B cell (primary cell): Measurements from ENCODE around the gene NUPR2. TPM values are rescaled to one million over a fixed set of nuclear protein-coding genes. Genes with fewer than 3 reads are reported as not detected.

Experiments
- ATAC-seq: fragments of 200-7000 bp; cut with Tn5 transposase; one replicate; pipeline ENCODE4 v1.10.0; 2021; ENCODE audit warnings: low read depth, mild to moderate bottlenecking, moderate number of reproducible peaks, moderate library complexity
- CTCF ChIA-PET: fragments of 350-600 bp; sonication (Branson Sonifier 250); formaldehyde crosslinking; loops from one replicate; lab custom pipeline; 2021; ENCODE audit warnings: antibody characterized with exemption, inconsistent platforms; lab: Charles Lee
- POLR2A ChIA-PET: fragments of 350-600 bp; sonication (Branson Sonifier 250); formaldehyde crosslinking; loops from one replicate; lab custom pipeline; 2021; ENCODE audit warnings: antibody characterized with exemption; lab: Charles Lee
- DNase-seq: peaks from one replicate; pipeline ENCODE4 v3.0.0; 2013
- H2AFZ ChIP-seq: 2 replicates; pipeline ENCODE4 v1.6.1; 2012; ENCODE audit warnings: mild to moderate bottlenecking, low read depth, low read length; ENCODE audit not compliant: insufficient read depth, poor library complexity, severe bottlenecking
- H3K27ac ChIP-seq, 2 donors: 1 replicate in 1 of 2; 2 replicates in 1 of 2; pipeline ENCODE4 v1.5.1; 2012 to 2013; ENCODE audit warnings: low read length in 2 of 2, mild to moderate bottlenecking in 2 of 2, moderate library complexity in 1 of 2
- H3K27me3 ChIP-seq, 4 experiments: fragments of 200-600 bp in 1 of 4; sonication (generic) in 1 of 4; replicated peaks in 1 of 4; 1 replicate in 2 of 4; 2 replicates in 2 of 4; pipeline versions ENCODE4 v1.6.1 to v1.7.0; 2013 to 2016; ENCODE audit warnings: low read length in 3 of 4, mild to moderate bottlenecking in 2 of 4, mixed read lengths in 1 of 4, moderate library complexity in 1 of 4; ENCODE audit not compliant: insufficient read depth in 4 of 4, control insufficient read depth in 3 of 4; ENCODE audit errors: control extremely low read depth in 1 of 4
- H3K36me3 ChIP-seq, 2 experiments: replicated peaks in 1 of 2; 1 replicate in 1 of 2; 2 replicates in 1 of 2; pipeline versions ENCODE4 v1.6.1 to v1.7.1; 2013; ENCODE audit warnings: low read length in 1 of 2; ENCODE audit not compliant: insufficient read depth in 2 of 2, control insufficient read depth in 1 of 2; ENCODE audit errors: control extremely low read depth in 1 of 2, extremely low read depth in 1 of 2
- H3K4me1 ChIP-seq, 2 donors: fragments of 200-600 bp in 1 of 2; sonication (generic) in 1 of 2; 1 replicate in 1 of 2; 2 replicates in 1 of 2; pipeline versions ENCODE4 v1.5.1 to v1.6.1; 2013 to 2017; ENCODE audit warnings: low read length in 2 of 2; ENCODE audit not compliant: control insufficient read depth in 2 of 2, insufficient read depth in 2 of 2
- H3K4me2 ChIP-seq: replicated peaks from 2 replicates; pipeline ENCODE3; 2012; ENCODE audit warnings: mild to moderate bottlenecking, low read depth, low read length; ENCODE audit not compliant: poor library complexity, severe bottlenecking
- H3K4me3 ChIP-seq, 5 experiments: fragments of 200-600 bp in 1 of 5; sonication (generic) in 1 of 5; 1 replicate in 3 of 5; 2 replicates in 2 of 5; pipeline versions ENCODE4 v1.5.1 to v1.7.0; 2011 to 2016; ENCODE audit warnings: low read length in 4 of 5, mild to moderate bottlenecking in 4 of 5, low read depth in 2 of 5, control low read depth in 1 of 5, moderate library complexity in 1 of 5; ENCODE audit not compliant: insufficient read depth in 1 of 5; ENCODE audit errors: control extremely low read depth in 1 of 5, extremely low read depth in 1 of 5
- H3K79me2 ChIP-seq: fragments of 200-600 bp; sonication (generic); one replicate; pipeline ENCODE4 v1.6.0; 2016; ENCODE audit warnings: low read length; ENCODE audit not compliant: control insufficient read depth, insufficient read depth
- H3K9ac ChIP-seq: fragments of 200-600 bp; sonication (generic); 2 replicates; pipeline ENCODE4 v1.6.1; 2017; ENCODE audit warnings: mild to moderate bottlenecking, low read length, moderate library complexity
- H3K9me3 ChIP-seq, 3 donors: one replicate each; pipeline versions ENCODE4 v1.6.1 to v1.7.1; 2013; ENCODE audit warnings: low read length in 2 of 3; ENCODE audit not compliant: control insufficient read depth in 2 of 3, insufficient read depth in 1 of 3; ENCODE audit errors: control extremely low read depth in 1 of 3
- H4K20me1 ChIP-seq: 2 replicates; pipeline ENCODE4 v1.6.0; 2012; ENCODE audit warnings: mild to moderate bottlenecking, low read length; ENCODE audit not compliant: insufficient read depth, control insufficient read depth, poor library complexity, severe bottlenecking
- H3K27ac Mint-ChIP-seq: one replicate; pipeline ENCODE4 v1.8.0; 2021; ENCODE audit warnings: mixed read lengths
- H3K27me3 Mint-ChIP-seq: one replicate; pipeline ENCODE4 v1.8.0; 2021; ENCODE audit warnings: mixed read lengths
- H3K4me1 Mint-ChIP-seq: one replicate; pipeline ENCODE4 v1.8.0; 2021; ENCODE audit warnings: mixed read lengths
- H3K4me3 Mint-ChIP-seq: one replicate; pipeline ENCODE4 v1.8.0; 2021; ENCODE audit warnings: mixed read lengths
- H3K9me3 Mint-ChIP-seq: one replicate; pipeline ENCODE4 v1.8.0; 2022; ENCODE audit warnings: mixed read lengths; ENCODE audit not compliant: insufficient read depth
- CTCF ChIP-seq: fragments of 200-600 bp; IDR thresholded peaks from one replicate; pipeline ENCODE4 v1.8.0; 2022; ENCODE audit warnings: antibody characterized with exemption, mild to moderate bottlenecking
- EZH2 ChIP-seq: IDR thresholded peaks from 2 replicates; pipeline ENCODE4 v1.6.1; 2012; ENCODE audit warnings: borderline replicate concordance, low read depth, mild to moderate bottlenecking, moderate library complexity, low read length; ENCODE audit not compliant: insufficient read depth, poor library complexity, severe bottlenecking
- WGBS: methylation state at CpG from one replicate; pipeline ENCODE4 v1.1.5; 2013; ENCODE audit warnings: missing lambda C conversion rate; ENCODE audit not compliant: insufficient coverage; 5-methylcytosine and 5-hydroxymethylcytosine counted together
- intact Hi-C: fragments of 100-400 bp; cut with micrococcal nuclease; formaldehyde crosslinking; loops from one replicate; pipeline ENCODE4 v1.10.0; 2022
- polyA plus RNA-seq: library from polyadenylated mRNA; depleted of rRNA; stranded (reverse); fragments of >200 nt; gene quantifications from 2 replicates; pipeline ENCODE4 v1.2.3, GENCODE V29; 2012
- total RNA-seq, 2 donors: library from RNA; stranded (reverse); fragments of 120-200 nt in 1 of 2; gene quantifications; 1 replicate in 1 of 2; 2 replicates in 1 of 2; pipeline versions ENCODE4 v1.2.3 to v1.2.4, GENCODE V29; 2013 to 2022

The NUPR2 gene
- total and polyA plus RNA-seq, 2 donors (not counting 1 experiment from before 2014, with no cell fraction given), result not detected

GRCh38 chr7:56127241-56127975, 11.2 kb upstream of the NUPR2 start:
- Histone ChIP-seq H2AFZ (no peak overlapping the region), H3K27ac (no peak overlapping the region), H3K36me3 (no peaks in the 10 kb centered on the region), H3K4me2 (no peak overlapping the region), H3K27me3 (no peaks in the 10 kb centered on the region), H4K20me1 (no peaks in the 10 kb centered on the region), H3K79me2 (no peaks in the 10 kb centered on the region), H3K9me3 (no peaks in the 10 kb centered on the region), H3K4me1 (no peaks in the 10 kb centered on the region), H3K4me3 (no peak overlapping the region), H3K9ac (no peak overlapping the region)
- 84% methylated on average over 4 of the region's 7 CpGs for WGBS
- intact Hi-C loops, result no loop called here
- DNase-seq, result no peak
- Mint-ChIP-seq H3K9me3 (no peaks in the 10 kb centered on the region), H3K4me1 (no peaks in the 10 kb centered on the region), H3K4me3 (no peak overlapping the region), H3K27me3 (peaks cover 4% of the 10 kb centered on the region), H3K27ac (no peak overlapping the region)
- POLR2A ChIA-PET, result no interaction called here
- ATAC-seq, result no peak
- TF ChIP-seq EZH2, result no peak
- TF ChIP-seq CTCF, result no peak
- CTCF ChIA-PET, result no interaction called here

DNA sequence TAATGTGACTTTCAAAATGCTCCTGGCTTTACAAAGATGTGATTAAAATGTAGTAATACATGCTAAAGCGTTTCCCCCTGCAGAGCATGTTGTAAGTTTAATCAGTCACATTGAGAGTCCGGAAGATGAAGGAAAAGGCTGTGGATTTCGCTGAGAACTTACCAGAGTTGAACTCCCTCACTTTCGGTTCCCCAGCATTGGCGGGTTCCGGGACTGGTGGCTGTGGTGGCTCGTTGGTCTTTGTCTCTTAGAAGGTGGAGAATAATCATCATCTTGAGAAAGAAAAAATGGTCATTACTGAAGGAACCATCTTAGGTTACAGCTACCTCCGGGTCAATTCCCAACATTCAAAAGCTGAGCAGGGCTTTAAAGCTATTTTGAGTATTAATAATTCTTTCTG, 9.6 kb upstream of the NUPR2 start:
- H3K36me3 ChIP-seq, result no peaks in the 10 kb centered on the region
- Mint-ChIP-seq H3K9me3 (no peaks in the 10 kb centered on the region), H3K4me1 (no peaks in the 10 kb centered on the region), H3K27ac (no peak overlapping the region), H3K4me3 (no peak overlapping the region), H3K27me3 (peaks cover 7% of the 10 kb centered on the region)
- no peak overlapping the region for H3K4me3 ChIP-seq
- WGBS, result 85% methylated on average over 4 of the region's 8 CpGs
- H3K9ac ChIP-seq, result no peak overlapping the region
- POLR2A ChIA-PET, result no interaction called here
- ATAC-seq (no peak), DNase-seq (no peak)
- no peaks in the 10 kb centered on the region for H3K27me3 ChIP-seq
- TF ChIP-seq CTCF (no peak), EZH2 (no peak)
- CTCF ChIA-PET, result no interaction called here
- H3K4me2 ChIP-seq, result no peak overlapping the region
- intact Hi-C loops, result no loop called here
- H3K9me3 ChIP-seq, result no peaks in the 10 kb centered on the region
- no peak overlapping the region for H3K27ac ChIP-seq
- no peaks in the 10 kb centered on the region for H3K4me1 ChIP-seq
- no peak overlapping the region for H2AFZ ChIP-seq
- H4K20me1 ChIP-seq, result no peaks in the 10 kb centered on the region
- H3K79me2 ChIP-seq, result no peaks in the 10 kb centered on the region
